H1 (cell line): Measurements from ENCODE around the gene SNAP47. TPM values are rescaled to one million over a fixed set of nuclear protein-coding genes. Genes with fewer than 3 reads are reported as not detected.

Experiments used
- CTBP2 ChIP-seq: IDR thresholded peaks from 2 replicates; pipeline ENCODE4 v1.7.0; 2011; ENCODE audit warnings: borderline replicate concordance, mild to moderate bottlenecking, moderate library complexity, mixed read lengths, low read length; ENCODE audit not compliant: insufficient read depth, insufficient read length
- POLR2A ChIP-seq, 2 experiments: IDR thresholded peaks; 1 replicate in 1 of 2; 2 replicates in 1 of 2; pipeline ENCODE4 v1.6.1; 2011; ENCODE audit warnings: low read depth in 2 of 2, low read length in 2 of 2, mild to moderate bottlenecking in 2 of 2; ENCODE audit errors: control extremely low read depth in 1 of 2
- RBBP5 ChIP-seq: IDR thresholded peaks from 2 replicates; pipeline ENCODE4 v1.7.1; 2012; ENCODE audit warnings: low read depth, mild to moderate bottlenecking, inconsistent platforms, low read length, moderate library complexity, borderline replicate concordance
- TEAD4 ChIP-seq: IDR thresholded peaks from 2 replicates; pipeline ENCODE4 v1.6.1; 2012; ENCODE audit warnings: low read depth, low read length, inconsistent platforms, mixed read lengths
- polyA plus RNA-seq, 7 experiments: library from polyadenylated mRNA; depleted of rRNA in 3 of 7; stranded (reverse) in 5 of 7; unstranded in 2 of 7; fragments of >200 nt in 5 of 7; fragments of 200-250 nt in 2 of 7; gene quantifications; 1 replicate in 5 of 7; 2 replicates in 1 of 7; 4 replicates in 1 of 7; pipeline versions ENCODE4 v1.2.1 to v1.2.3, GENCODE V29; 2011 to 2013; ENCODE audit warnings: missing spikeins in 2 of 7, mixed read lengths in 2 of 7
- total RNA-seq: library from RNA; stranded (reverse); fragmentation: NEBNext Ultra II Directional; extraction: Animal tissue kit (Norgen Biotek cat#: 25700); gene quantifications from 2 replicates; pipeline ENCODE4 v1.2.1, GENCODE V29; 2021

Gene SNAP47
- total and polyA plus RNA-seq, 2 of the 8 experiments (the other 6 are each of a cell fraction or from before 2014, with no cell fraction given), result 37.6 to 42.2 TPM

- no peak for TF ChIP-seq TEAD4
- TF ChIP-seq CTBP2, result no peak
- no peak for TF ChIP-seq RBBP5
- no peak for TF ChIP-seq POLR2A (IDR thresholded peaks at IDR 0.05; ENCODE audit: control extremely low read depth in 1 of 2, low read depth in 2 of 2, low read length in 2 of 2)
- TF ChIP-seq, all 59 proteins: peak for 0
These were observed 73.8 kb downstream of the SNAP47 start (continued) for GRCh38 chr1:227809026-227809425.
